Activated B cell treated with CpG ODN at 0.5 μM for 24 hours (primary cell): ENCODE results near the gene GINS2. TPM values are rescaled to one million over a fixed set of nuclear protein-coding genes. Genes with fewer than 3 reads are reported as not detected.

Experiments used
- ATAC-seq: fragments of 200-7000 bp; cut with Tn5 transposase; one replicate; pipeline ENCODE4 v1.10.0; 2021; ENCODE audit warnings: low read depth, mild to moderate bottlenecking, moderate library complexity
- CTCF ChIA-PET: fragments of 350-600 bp; sonication (Branson Sonifier 250); formaldehyde crosslinking; loops from one replicate; lab custom pipeline; 2021; ENCODE audit warnings: antibody characterized with exemption; lab: Charles Lee
- POLR2A ChIA-PET: fragments of 350-600 bp; sonication (Branson Sonifier 250); formaldehyde crosslinking; loops from one replicate; lab custom pipeline; 2021; ENCODE audit warnings: antibody characterized with exemption; lab: Charles Lee
- DNase-seq: peaks from one replicate; pipeline ENCODE4 v3.0.0; 2022
- H3K27ac Mint-ChIP-seq: one replicate; pipeline ENCODE4 v1.8.0; 2020; ENCODE audit warnings: mixed read lengths
- H3K27me3 Mint-ChIP-seq: one replicate; pipeline ENCODE4 v1.8.0; 2021; ENCODE audit warnings: mixed read lengths
- H3K36me3 Mint-ChIP-seq: one replicate; pipeline ENCODE4 v1.8.0; 2021; ENCODE audit warnings: low read depth, mixed read lengths
- H3K4me1 Mint-ChIP-seq: one replicate; pipeline ENCODE4 v1.8.0; 2021; ENCODE audit warnings: mixed read lengths
- H3K4me3 Mint-ChIP-seq: one replicate; pipeline ENCODE4 v1.8.0; 2020; ENCODE audit warnings: mild to moderate bottlenecking, mixed read lengths
- H3K9me3 Mint-ChIP-seq: one replicate; pipeline ENCODE4 v1.8.0; 2020; ENCODE audit warnings: mixed read lengths
- intact Hi-C: fragments of 100-400 bp; cut with micrococcal nuclease; formaldehyde crosslinking; loops from one replicate; pipeline ENCODE4 v1.15.1; 2024
- total RNA-seq: library from RNA; stranded (reverse); gene quantifications from 2 replicates; pipeline ENCODE4 v1.2.3, GENCODE V29; 2022
- TF ChIP-seq, protein P1 (sequence below): fragments of 200-600 bp; IDR thresholded peaks from one replicate; pipeline ENCODE4 v1.8.0; 2022; ENCODE audit warnings: antibody characterized with exemption, mild to moderate bottlenecking

GINS2 gene
- total RNA-seq, 1 donor from 2014 or later, result 6.0 TPM

DNA sequence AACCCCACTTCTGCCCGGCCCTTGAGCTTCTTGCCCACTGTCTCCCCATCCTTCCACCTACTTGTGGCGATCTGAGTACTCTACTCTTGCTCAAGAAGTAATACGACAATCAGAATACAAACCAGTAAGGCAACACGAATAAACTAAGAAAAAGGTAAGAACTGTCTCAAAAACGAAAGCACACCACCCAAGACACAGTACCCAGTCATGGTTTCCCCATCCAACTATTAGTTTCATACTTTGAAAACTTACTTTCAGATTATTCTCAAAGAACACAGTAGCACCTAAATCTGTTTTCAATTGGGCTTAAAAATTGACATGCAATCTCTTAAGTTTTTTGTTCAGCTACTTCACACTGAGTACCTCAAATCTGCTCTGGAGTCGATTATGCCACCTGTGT is 13.9 kb downstream of the GINS2 start:
- Mint-ChIP-seq H3K36me3 (peaks cover 55% of the 10 kb centered on the region), H3K4me1 (peaks cover 3% of the 10 kb centered on the region), H3K27me3 (no peaks in the 10 kb centered on the region), H3K4me3 (no peak overlapping the region), H3K9me3 (no peaks in the 10 kb centered on the region), H3K27ac (peak overlapping the region; percentile 26)
- ATAC-seq (no peak), DNase-seq (no peak)
- ChIA-PET CTCF (interaction anchor here (1.0 to 5.5 kb wide), 5 partner anchors 15 to 85 kb away, joined by 3 to 42 read pairs (median 10); no protein-coding TSS in a partner anchor), POLR2A (no interaction called here)
- TF ChIP-seq, protein P1, sequence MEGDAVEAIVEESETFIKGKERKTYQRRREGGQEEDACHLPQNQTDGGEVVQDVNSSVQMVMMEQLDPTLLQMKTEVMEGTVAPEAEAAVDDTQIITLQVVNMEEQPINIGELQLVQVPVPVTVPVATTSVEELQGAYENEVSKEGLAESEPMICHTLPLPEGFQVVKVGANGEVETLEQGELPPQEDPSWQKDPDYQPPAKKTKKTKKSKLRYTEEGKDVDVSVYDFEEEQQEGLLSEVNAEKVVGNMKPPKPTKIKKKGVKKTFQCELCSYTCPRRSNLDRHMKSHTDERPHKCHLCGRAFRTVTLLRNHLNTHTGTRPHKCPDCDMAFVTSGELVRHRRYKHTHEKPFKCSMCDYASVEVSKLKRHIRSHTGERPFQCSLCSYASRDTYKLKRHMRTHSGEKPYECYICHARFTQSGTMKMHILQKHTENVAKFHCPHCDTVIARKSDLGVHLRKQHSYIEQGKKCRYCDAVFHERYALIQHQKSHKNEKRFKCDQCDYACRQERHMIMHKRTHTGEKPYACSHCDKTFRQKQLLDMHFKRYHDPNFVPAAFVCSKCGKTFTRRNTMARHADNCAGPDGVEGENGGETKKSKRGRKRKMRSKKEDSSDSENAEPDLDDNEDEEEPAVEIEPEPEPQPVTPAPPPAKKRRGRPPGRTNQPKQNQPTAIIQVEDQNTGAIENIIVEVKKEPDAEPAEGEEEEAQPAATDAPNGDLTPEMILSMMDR, result no peak
- intact Hi-C loops, result loop anchor here (1.0 kb wide), 2 partner anchors 43 to 85 kb away; no protein-coding TSS in a partner anchor

DNA sequence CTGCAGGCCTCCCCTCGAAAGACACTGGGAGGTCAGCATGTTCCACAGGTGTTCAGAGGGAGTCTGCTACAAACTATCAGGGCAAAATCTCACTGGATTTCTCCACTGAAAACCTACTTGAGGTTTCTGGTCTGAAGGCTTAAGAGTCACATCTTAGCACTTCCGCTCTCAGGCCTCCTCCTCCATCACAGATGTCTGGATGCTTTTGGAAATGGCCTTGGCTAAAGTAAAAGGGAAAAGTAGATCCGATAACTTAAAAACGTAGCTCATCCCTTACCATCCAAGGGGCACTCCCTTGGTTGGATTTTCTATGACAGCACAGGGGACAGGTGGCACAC is 14.4 kb downstream of the GINS2 start:
- Mint-ChIP-seq H3K4me1 (no peaks in the 10 kb centered on the region), H3K27ac (no peak overlapping the region), H3K4me3 (no peak overlapping the region), H3K27me3 (no peaks in the 10 kb centered on the region), H3K36me3 (peaks cover 60% of the 10 kb centered on the region), H3K9me3 (no peaks in the 10 kb centered on the region)
- intact Hi-C loops, result no loop called here
- CTCF ChIA-PET, result interaction anchor here (1.0 to 5.5 kb wide), 4 partner anchors 15 to 86 kb away, joined by 3 to 42 read pairs (median 7); no protein-coding TSS in a partner anchor
- ATAC-seq (no peak), DNase-seq (no peak)
- TF ChIP-seq, protein P1, result no peak
- POLR2A ChIA-PET, result no interaction called here

DNA sequence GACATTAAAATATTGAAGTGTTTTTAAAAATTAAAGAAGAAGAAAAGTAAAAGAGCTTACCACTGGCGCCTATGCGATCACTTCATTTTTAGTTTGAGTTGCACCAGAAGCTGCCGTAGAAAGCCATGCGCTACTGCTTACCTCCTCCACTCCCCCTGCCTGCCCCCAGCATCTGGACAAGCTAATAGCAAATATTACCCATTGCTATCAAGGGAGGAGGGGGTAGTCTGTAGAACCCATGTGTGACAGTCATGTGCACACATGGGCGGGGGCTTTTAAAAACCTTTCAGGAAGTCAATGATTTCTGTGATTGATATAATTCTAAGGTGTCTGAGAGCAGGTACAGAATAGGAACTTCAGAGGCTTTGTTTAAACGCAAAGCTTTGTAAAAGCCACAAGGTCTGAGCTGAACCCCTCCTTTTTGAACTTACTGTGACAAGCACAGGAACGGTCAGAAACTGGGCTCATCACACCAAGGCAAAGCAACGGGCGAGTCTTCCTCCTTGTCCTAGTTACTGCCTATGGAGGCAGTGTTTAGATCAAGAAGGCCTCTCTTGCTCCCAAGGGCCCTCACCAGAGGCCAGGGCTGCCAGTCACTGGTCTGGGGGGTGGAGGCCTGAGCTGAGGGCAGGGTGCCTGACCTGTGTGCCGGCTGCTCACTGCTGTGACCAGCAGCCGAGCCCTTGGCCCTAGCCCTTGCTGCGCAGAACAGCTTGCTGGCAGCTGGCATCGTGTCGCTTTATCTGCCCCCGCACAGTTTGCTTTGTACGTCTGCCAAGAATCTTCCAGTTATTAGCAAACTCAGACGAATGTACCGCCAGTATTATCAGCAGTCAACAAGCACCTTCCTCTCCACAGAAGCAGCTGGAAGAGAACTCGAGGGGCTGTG is 15.0 kb downstream of the GINS2 start:
- TF ChIP-seq, protein P1, result no peak
- CTCF ChIA-PET, result interaction anchor here (0.7 to 5.5 kb wide), 6 partner anchors 14 to 846 kb away, joined by 3 to 42 read pairs (median 5); no protein-coding TSS in a partner anchor

DNA sequence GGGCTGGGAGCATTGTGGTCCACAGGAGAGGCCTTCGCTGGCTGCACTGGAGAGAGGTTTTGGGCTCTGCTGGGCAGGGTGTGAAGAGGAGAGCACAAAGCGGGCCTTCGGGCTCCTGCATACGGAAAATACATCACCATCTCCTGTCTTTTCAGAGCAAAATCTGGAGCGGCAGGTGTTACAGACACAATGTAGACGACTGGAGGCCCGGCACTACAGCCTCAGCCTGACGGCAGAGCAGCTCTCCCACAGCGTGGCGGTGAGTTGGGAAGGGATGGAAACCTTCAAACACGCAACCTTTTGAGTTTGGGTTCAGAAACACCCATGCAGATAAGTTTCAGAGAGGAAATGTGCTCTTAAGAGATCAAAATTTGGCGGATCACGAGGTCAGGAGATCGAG is 17.9 kb downstream of the GINS2 start:
- intact Hi-C loops, result no loop called here
- POLR2A ChIA-PET, result interaction anchor here (0.6 kb wide), 1 partner anchor 74 kb away, joined by 5 read pairs; no protein-coding TSS in a partner anchor
- CTCF ChIA-PET, result no interaction called here
- TF ChIP-seq, protein P1, result no peak
- Mint-ChIP-seq H3K27ac (no peak overlapping the region), H3K4me1 (no peaks in the 10 kb centered on the region), H3K36me3 (peaks cover 92% of the 10 kb centered on the region), H3K4me3 (no peak overlapping the region), H3K9me3 (no peaks in the 10 kb centered on the region), H3K27me3 (no peaks in the 10 kb centered on the region)
- no peak for DNase-seq
- no peak for ATAC-seq

More for the DNA sequence above, 15.0 kb downstream of the GINS2 start:
- H3K27ac Mint-ChIP-seq, result no peak overlapping the region
- peaks cover 65% of the 10 kb centered on the region for H3K36me3 Mint-ChIP-seq
- no peak for ATAC-seq
- no peaks in the 10 kb centered on the region for H3K4me1 Mint-ChIP-seq
- intact Hi-C loops, result no loop called here
- no peak overlapping the region for H3K4me3 Mint-ChIP-seq
- no peaks in the 10 kb centered on the region for H3K27me3 Mint-ChIP-seq
- POLR2A ChIA-PET, result no interaction called here
- DNase-seq, result no peak
- H3K9me3 Mint-ChIP-seq, result no peaks in the 10 kb centered on the region

DNA sequence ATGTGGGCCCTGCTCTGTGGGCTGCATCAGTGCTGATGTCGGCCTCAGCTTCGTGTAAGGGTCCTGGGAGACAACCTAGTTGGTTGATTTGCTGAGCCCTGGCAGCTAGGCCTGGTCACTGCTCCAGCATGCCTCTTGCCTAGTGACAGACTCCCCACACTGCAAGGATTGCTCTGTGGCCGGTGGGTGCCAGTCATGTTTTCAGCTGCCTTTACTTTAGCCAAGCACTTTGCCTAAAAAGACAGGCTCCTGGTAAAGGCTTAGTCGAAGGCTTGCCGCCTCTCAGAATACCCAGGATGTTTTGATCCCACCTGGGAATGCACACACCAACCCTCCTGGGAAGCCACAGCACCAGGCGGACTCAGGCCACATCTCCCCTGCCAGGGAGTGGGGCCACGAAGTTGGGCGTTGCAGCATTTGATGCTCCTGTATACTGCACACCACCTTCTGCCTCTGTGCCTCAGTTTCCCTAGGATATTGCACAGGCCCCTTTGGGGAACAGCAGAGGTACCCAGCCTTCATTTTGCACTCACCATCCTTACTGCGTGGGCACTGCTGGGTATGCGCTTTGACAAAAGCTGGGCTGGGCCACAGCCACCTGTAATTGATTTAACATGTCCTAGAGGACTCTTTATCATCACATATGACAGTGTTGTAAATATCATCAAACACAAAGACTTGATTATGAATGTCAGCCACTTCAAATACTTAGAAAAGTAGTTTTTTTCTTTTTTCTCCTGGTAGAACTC is 19.9 kb downstream of the GINS2 start:
- intact Hi-C loops, result no loop called here
- Mint-ChIP-seq H3K27me3 (no peaks in the 10 kb centered on the region), H3K27ac (no peak overlapping the region), H3K36me3 (peaks cover 94% of the 10 kb centered on the region), H3K9me3 (no peaks in the 10 kb centered on the region), H3K4me1 (no peaks in the 10 kb centered on the region), H3K4me3 (no peak overlapping the region)
- no peak for ATAC-seq
- TF ChIP-seq, protein P1, result no peak
- ChIA-PET CTCF (no interaction called here), POLR2A (no interaction called here)
- no peak for DNase-seq
